Activated T-helper 1 cell treated with Interleukin-2 at 50 U/mL for 16 hours (primary cell): ENCODE results near the gene COMMD10.
"Not testable (repeated sequence)": the region's sequence is repeated elsewhere in the genome, so short reads cannot be mapped to it uniquely, and the experiment has no call there.

Experiments used
- DNase-seq: peaks from one replicate; pipeline ENCODE4 v3.0.0-alpha.2; 2020; ENCODE audit warnings: low read depth

Gene COMMD10

GRCh38 chr5:116084871-116085715 lies at the start of gene COMMD10:
Gene COMMD10, plus strand, starts transcription at chr5:116085025.
- peak; percentile 57 for DNase-seq

DNA sequence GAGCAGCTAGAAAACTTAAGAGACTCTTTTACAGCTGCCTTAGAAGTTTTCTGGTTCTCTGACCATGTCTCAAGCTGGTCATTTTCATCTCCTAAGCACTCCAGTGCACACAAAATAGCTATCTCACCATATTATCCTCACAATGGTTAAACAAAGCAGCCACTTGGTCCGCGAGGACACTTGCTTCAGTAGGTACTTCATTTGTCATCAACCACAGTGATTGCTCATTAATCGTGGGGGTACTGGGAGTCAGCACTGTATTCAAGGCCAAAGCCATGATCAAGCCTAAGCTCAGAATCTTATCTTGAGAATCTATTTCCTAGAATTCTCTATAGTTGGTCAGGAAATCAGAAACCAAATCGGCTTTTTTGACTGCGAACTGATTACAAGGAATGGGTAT lies 49.7 kb upstream of the COMMD10 start:
- DNase-seq, result no peak

DNA sequence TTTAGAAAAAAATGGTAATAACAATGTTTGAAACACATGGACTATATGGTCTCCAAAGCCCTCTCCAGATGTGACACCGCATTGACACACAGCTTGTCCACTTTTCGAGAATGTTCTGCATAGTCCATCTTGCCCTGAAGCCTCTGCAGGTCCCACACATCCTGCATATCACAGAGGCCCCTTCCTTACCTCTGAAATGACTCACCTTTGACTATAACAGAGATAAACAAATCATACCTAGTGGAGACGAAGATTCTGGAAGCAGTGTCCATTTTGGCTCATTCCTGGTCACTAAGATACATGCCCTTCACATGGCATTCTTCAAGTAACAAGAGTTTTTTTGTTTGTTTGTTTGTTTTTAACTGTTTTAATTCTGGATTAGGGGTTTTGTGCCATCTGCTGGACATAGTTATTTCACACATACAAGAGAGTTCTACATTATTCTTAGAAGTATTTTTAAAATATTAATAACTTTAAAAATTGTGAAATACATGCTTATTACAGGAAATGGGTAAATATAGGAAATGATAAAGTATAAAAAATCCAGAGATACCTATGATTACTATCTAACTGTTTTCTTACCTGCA lies 47.5 kb upstream of the COMMD10 start:
- no peak for DNase-seq

DNA sequence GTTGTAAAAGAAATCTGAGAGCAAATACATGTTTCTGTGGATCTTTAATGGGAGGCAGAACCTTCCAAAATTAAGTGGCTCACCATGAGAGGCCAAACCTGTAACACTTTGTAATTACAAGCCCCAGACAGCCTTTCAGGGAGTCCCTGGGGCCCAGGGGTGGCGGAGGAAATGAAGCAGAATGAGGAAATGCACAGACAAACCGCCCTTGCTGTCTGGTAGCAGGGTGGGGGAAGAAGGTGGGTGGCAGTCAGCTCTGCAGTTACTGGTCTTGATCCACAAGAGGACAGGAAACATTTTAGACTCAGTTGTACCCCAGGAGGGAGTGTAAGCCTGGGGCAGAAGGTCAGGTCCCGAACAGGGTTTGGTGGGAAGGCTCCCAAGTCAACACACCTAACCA lies 46.0 kb upstream of the COMMD10 start:
- DNase-seq, result no peak

DNA sequence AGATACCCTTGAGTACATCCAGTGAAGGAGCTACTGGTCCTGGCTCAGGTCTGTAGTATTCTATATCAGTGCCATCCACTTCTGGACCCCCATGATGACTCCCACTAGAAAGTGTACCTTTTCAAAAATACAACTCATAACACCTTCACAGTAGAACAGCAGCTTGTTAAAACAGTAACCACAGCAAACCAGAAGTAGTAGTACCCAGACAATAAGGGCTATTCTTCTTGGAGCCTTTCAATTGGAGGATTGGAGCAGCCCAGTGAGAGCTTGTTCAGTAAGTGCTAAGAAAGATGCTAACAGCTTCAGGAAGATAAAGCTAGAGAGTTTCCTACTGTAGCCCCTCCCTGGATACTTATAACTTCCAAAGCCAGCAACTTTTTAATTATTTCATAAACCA lies 42.5 kb upstream of the COMMD10 start:
- DNase-seq, result no peak

DNA sequence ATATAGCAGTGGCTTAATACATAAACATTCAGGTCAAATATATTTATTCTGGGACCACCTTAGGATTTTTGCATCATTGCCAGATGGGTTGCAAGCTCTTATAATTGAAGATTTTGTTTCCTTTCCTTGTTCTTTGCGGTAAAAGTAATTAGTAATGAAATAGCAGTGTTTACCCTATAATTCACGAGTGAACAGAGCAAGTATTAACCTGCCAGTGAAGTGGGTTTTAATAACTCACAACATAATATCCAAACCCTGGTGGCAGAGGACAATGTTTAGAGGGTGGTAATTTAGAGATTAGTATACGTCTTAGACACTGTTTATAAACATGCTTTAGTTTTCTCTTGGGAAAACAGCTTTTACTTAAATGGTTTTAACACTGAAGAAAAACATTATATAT lies 40.8 kb upstream of the COMMD10 start:
- no peak for DNase-seq

GRCh38 chr5:116045821-116046220 lies 39.0 kb upstream of the COMMD10 start:
- no peak for DNase-seq

- no peak for DNase-seq
These were observed 38.6 kb upstream of the COMMD10 start for GRCh38 chr5:116046261-116046660.

DNA sequence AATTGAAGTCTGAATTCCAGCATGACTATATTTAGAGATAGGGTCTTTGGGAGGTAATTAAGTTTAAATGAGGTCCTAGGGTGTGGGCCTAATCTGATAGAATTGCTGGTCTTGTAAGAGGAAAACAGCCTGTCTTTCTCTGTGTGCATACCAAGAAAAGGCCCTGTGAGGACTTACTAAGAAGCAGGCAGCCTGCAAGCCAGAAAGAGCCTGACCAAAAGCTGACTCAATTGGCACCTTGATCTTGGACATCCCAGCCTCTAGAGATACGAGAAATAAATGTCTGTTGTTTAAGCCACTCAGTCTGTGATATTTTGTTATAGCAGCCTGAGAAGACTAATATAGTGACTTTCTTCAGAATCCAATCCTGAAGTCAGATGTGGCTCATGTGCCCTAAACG lies 38.0 kb upstream of the COMMD10 start:
- DNase-seq, result no peak

DNA sequence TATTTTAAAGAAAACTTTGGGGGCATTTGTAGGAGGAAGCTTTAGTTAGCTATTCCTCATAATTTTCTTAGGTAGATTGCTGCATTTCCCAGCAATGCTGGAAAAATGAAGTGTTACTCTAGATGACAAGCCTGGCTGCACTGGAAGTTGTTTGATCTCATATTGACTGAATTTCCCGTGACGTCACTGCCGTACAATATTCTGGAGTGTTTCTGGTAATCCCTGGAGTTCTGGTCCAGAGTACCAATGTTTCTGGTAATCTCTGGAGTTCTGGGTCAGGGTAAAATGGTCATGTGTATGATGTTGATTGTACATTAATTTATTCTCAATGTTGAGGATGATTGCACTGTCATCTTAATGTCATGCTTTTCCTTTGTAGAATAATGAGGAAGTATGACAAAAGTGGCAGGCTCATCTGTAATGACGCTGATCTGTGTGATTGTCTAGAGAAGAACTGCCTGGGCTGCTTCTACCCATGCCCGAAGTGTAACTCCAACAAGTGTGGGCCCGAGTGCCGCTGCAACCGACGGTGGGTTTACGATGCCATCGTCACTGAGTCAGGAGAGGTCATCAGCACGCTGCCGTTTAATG lies 26.4 kb upstream of the COMMD10 start:
- no peak for DNase-seq

GRCh38 chr5:116062352-116062751 lies 22.5 kb upstream of the COMMD10 start:
- no peak for DNase-seq

GRCh38 chr5:116063950-116064349 lies 20.9 kb upstream of the COMMD10 start:
- no peak for DNase-seq

GRCh38 chr5:116068028-116068632 lies 16.7 kb upstream of the COMMD10 start:
- DNase-seq, result no peak

DNA sequence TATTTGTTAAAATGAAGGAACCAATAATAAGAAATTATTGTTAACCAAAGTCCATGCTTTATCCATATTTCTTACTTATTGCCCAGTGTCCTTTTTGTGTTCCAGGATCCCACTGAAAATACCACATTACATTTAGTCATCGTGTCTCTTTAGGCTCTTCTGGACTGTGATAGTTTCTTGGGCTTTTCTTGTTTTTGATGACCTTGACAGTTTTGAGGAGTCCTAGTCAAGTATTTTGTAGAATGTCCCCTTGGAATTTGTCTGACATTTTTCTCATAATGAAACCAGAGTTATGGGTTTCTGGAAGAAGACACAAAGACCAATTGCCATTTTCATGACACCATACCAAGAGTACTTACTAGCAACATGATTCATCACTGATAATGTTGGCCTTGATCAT lies 13.6 kb upstream of the COMMD10 start:
- DNase-seq, result no peak

GRCh38 chr5:116075191-116075831 lies 9.5 kb upstream of the COMMD10 start:
- no peak for DNase-seq

GRCh38 chr5:116076496-116076895 lies 8.3 kb upstream of the COMMD10 start:
- DNase-seq, result no peak

DNA sequence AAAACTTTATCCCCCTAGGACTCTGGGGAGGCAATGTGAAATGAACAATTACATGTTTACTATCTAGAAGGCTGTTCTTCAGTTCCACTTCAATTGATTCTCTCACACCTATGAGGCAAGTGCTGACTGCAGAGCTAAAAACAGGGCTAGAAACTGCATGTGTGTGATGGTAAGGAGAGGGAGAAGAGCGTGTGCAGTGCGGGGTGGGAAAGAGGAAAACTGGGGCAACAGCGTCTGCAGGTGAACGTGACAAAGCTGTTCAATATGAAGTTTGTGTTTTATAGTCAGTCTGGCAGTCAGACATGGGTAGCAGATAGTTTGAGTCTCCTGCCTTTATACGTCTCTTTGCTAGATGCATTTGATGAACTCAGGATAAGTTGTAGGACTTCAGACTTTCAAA lies 6.6 kb upstream of the COMMD10 start:
- DNase-seq, result no peak

- peak; percentile 4 for DNase-seq
These were observed 536 bp upstream of the COMMD10 start for GRCh38 chr5:116084287-116084691.

DNA sequence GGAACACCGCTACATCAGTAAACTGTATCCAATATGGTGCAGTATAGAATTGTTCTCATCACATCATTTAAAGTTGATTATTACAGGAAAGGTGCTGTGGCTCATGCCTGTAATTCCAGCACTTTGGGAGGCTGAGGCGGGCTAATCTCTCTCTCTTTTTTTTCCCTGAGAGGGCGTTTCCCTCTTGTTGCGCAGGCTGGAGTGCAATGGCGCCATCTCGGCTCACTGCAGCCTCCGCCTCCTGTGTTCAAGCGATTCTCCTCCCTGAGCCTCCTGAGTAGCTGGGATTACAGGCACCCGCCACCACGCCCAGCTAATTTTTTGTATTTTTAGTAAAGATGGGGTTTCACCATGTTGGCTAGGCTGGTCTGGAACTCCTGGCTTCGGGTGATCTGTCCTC lies 1.5 kb downstream of the COMMD10 start:
- not testable (repeated sequence) for DNase-seq

DNA sequence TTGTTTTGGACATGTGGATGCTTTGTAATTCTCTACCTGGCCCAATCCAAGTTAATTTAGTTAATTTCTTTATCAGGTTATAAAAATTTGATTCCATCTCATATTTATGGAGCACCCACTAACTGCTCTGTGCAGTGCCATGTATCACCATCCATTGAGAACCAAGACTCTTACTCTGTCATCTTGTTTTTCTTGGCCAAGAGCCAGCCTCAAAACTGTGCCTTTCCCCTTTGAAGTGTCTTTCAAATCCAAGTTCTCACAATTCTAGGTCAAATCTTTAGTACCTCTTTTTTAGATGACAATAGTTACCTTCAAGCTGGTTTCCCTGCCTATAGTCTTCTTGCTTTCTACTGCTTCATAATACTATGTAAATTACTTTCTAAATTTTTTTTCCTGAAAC lies 3.2 kb downstream of the COMMD10 start:
- DNase-seq, result no peak

DNA sequence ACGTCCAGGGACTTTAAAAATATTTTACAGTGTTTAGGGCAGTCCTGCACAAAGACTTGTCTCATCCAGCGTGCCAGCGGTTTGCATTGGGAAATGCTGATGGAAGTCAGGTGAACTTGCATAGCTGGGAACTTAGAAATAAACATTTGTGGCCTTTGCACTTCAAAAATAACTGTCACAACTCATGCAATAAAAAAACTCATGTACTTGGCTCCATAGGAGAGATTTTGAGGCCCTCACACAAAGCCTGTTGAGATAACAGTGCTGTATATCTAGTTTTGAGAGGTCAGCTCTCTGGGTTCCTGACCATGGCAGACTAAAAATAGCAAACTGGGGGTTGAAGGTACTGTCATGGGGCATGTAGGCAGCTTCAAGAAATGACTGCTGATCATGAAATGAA lies 5.5 kb downstream of the COMMD10 start:
- no peak for DNase-seq

- DNase-seq, result no peak
These were observed 6.6 kb downstream of the COMMD10 start for GRCh38 chr5:116091416-116091815.

GRCh38 chr5:116097301-116097700 lies 12.5 kb downstream of the COMMD10 start:
- no peak for DNase-seq
